ENCODE data around the gene STK17A. TPM values are rescaled to one million over a fixed set of nuclear protein-coding genes. Genes with fewer than 3 reads are reported as not detected.

Gene STK17A
- polyA plus RNA-seq (2012; ENCODE audit: insufficient read length, low read depth) = 5.6 TPM

GRCh38 chr7:43582503-43583423 lies at the start of gene STK17A:
STK17A (plus strand) TSS chr7:43583108; CDS start chr7:43583244, 136 bp downstream.
- TF ChIP-seq POLR2AphosphoS5 (IDR thresholded peaks at IDR 0.05; ENCODE audit: low read depth, low read length) (peak; percentile 81), SIN3A (IDR thresholded peaks at IDR 0.05; ENCODE audit: borderline replicate concordance, insufficient read depth, low read length) (peak; percentile 34; the same call in 1 of the 2 replicates), REST (IDR thresholded peaks at IDR 0.05; ENCODE audit: insufficient read depth in 1 of 2, low read depth in 2 of 2, low read length in 2 of 2) (peak in 1 of 2 experiments; percentile 43; a peak in 1 of 4 replicates), FOXP2 (optimal IDR thresholded peaks at IDR 0.05; ENCODE audit: borderline replicate concordance, extremely low read depth, extremely low read length, insufficient read depth) (peak; percentile 92), TAF1 (IDR thresholded peaks at IDR 0.05; ENCODE audit: borderline replicate concordance, insufficient read depth, low read length) (peak; percentile 84; the same call in 1 of the 2 replicates)

GRCh38 chr7:43533801-43534479 lies 49.0 kb upstream of the STK17A start:
- TF ChIP-seq REST (IDR thresholded peaks at IDR 0.05; ENCODE audit: insufficient read depth in 1 of 2, low read depth in 2 of 2, low read length in 2 of 2) = no peak
- no peak for TF ChIP-seq TAF1 (IDR thresholded peaks at IDR 0.05; ENCODE audit: borderline replicate concordance, insufficient read depth, low read length)
- TF ChIP-seq FOXP2 (optimal IDR thresholded peaks at IDR 0.05; ENCODE audit: borderline replicate concordance, extremely low read depth, extremely low read length, insufficient read depth) = no peak
- TF ChIP-seq POLR2AphosphoS5 (IDR thresholded peaks at IDR 0.05; ENCODE audit: low read depth, low read length) = no peak
- TF ChIP-seq SIN3A (IDR thresholded peaks at IDR 0.05; ENCODE audit: borderline replicate concordance, insufficient read depth, low read length) = no peak

GRCh38 chr7:43535031-43535451 lies 47.9 kb upstream of the STK17A start:
- TF ChIP-seq TAF1 (IDR thresholded peaks at IDR 0.05; ENCODE audit: borderline replicate concordance, insufficient read depth, low read length) (no peak), SIN3A (IDR thresholded peaks at IDR 0.05; ENCODE audit: borderline replicate concordance, insufficient read depth, low read length) (no peak), FOXP2 (optimal IDR thresholded peaks at IDR 0.05; ENCODE audit: borderline replicate concordance, extremely low read depth, extremely low read length, insufficient read depth) (no peak), REST (IDR thresholded peaks at IDR 0.05; ENCODE audit: insufficient read depth in 1 of 2, low read depth in 2 of 2, low read length in 2 of 2) (no peak), POLR2AphosphoS5 (IDR thresholded peaks at IDR 0.05; ENCODE audit: low read depth, low read length) (no peak)

- TF ChIP-seq POLR2AphosphoS5 (IDR thresholded peaks at IDR 0.05; ENCODE audit: low read depth, low read length) (no peak), FOXP2 (optimal IDR thresholded peaks at IDR 0.05; ENCODE audit: borderline replicate concordance, extremely low read depth, extremely low read length, insufficient read depth) (no peak), REST (IDR thresholded peaks at IDR 0.05; ENCODE audit: insufficient read depth in 1 of 2, low read depth in 2 of 2, low read length in 2 of 2) (no peak), SIN3A (IDR thresholded peaks at IDR 0.05; ENCODE audit: borderline replicate concordance, insufficient read depth, low read length) (no peak), TAF1 (IDR thresholded peaks at IDR 0.05; ENCODE audit: borderline replicate concordance, insufficient read depth, low read length) (no peak)
Measured at GRCh38 chr7:43535810-43536585, 46.9 kb upstream of the STK17A start.
